NCI-H345 treated with DMSO at 0.1 percent for 48 hours (cell line): Measurements from ENCODE around the gene ELK4.

Source experiments
- DNase-seq: peaks from one replicate; lab custom pipeline; 2025; ENCODE audit not compliant: unreplicated experiment; lab: John Stamatoyannopoulos, UW

Gene ELK4

GRCh38 chr1:205598841-205599668, 32.8 kb downstream of the ELK4 start:
- no peak for DNase-seq

DNA sequence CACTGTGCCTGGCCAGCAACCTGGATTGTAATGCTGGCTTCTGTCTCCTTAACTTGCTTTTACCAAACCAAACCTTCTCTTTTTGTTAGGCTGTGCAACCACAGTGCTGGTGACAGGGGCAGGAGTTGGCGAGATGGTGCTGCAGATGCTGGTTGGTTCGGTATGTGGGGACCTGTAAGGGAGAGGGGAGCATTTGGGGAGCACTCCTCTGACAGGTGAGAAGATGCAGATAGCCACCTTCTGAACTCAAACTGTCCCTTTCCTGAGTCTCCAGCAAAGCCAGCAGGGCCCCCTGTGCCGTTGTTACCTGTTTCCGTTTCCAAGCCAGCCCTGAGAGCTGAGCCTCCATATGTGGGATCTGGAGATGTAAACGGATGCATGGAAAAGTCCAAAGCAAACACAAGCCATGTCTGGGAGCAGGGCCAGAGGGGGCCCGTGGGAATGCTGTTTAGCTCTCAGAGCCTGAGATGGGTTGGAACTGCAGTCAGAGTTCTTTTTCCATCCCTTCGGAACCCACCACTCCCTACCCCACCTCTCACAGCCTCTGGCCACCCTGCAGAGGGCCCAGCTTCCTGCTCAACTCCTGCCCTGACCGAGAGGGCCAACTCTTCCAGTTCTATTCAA, 34.0 kb downstream of the ELK4 start:
- no peak for DNase-seq

GRCh38 chr1:205596876-205597275, 34.9 kb downstream of the ELK4 start:
- DNase-seq: no peak

- no peak for DNase-seq
Observed at GRCh38 chr1:205595861-205596260, 36.0 kb downstream of the ELK4 start.

DNA sequence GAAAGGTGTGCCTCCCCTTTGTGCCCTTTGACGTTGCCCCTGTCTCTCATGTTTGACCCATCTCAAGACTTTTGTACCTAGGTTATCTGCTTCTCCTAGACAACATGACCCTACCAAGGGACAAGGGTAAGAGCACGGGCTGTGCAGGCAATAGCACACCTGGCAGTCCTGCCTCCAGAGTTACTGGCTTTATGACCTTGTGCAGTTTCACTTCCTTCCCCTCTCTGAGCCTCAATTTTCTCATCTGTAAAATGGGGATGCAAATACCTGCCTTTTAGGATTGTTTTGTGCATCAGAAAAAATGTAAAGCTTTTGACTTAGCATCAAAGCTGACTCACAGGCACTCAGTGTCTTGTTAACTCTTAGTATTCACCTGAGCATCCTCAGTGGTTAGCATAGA, 36.4 kb downstream of the ELK4 start:
- no peak for DNase-seq

DNA sequence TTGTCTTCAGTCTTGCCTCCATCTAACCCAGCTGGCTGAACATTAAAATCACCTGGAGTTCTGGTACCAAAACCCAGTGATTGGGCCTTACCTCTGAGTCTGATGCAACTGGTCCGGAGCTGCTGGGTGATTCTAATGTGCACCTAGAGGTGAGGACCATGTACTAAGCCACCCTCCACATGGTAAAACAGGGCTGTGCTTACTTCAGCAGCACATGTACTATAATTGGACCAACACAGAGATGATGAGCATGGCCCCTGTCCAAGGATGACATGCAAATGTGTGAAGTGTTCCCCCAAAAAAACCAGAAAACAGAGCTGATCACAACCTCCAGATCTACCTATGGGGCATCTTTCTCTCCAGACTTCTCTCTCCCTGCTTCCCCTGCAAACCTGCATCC, 37.0 kb downstream of the ELK4 start:
- DNase-seq: no peak

GRCh38 chr1:205593967-205594366, 37.8 kb downstream of the ELK4 start:
- no peak for DNase-seq

GRCh38 chr1:205593532-205593931, 38.3 kb downstream of the ELK4 start:
- no peak for DNase-seq

DNA sequence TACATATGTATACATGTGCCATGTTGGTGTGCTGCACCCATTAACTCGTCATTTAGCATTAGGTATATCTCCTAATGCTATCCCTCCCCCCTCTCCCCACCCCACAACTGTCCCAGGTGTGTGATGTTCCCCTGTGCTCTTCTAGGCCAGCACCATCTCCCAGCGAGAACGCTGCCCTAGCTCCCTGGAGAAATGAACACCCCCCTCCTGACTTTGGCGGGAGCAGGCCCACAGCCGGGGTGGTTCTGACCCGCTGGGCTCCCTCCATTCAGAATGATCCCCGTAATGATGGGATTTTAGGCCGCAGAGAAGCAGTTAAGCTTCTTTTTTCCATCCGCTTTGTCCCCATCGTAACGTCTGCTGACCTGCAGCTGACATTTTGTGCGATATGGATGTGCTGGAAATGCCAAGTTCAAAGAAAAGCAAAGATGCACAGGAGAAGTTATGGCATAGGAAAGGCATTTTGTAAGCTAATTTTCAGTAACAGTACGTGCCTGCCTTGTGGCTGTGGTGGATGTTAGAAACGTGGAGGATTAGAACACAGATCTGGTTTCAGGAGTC, 39.3 kb downstream of the ELK4 start:
- DNase-seq: no peak

GRCh38 chr1:205591522-205592351, 40.1 kb downstream of the ELK4 start:
- peak; percentile 78 for DNase-seq

DNA sequence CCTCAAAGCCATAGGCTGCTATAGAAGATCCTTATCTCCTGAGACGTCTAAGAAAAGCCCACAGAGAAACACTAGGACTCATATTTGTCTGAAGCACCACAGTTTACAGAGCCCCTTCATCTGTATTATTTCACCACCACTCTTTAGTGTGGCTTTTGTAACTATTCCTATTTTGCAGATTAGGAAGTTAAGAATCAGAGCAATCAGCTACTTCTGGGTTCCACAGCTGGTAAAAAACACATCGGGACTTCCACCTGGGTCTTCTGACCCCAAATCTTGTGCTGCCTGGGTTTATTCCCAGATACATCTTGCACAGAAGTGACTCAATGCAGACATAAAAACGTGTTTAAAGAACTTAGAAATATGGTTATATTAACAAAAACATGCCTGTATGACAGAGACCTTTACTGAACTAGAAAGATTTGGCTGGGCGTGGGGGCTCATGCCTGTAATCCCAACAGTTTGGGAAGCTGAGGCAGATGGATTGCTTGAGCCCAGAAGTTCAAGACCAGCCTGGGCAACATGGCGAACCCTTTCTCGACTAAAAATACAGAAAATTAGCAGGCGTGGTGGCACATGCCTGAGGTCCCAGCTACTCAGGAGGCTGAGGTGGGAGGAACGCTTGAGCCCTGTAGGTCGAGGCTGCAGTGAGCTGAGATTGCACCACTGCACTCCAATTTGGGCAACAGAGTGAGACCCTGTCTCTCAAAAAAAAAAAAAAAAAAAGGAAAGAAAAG, 40.9 kb downstream of the ELK4 start:
- no peak for DNase-seq

DNA sequence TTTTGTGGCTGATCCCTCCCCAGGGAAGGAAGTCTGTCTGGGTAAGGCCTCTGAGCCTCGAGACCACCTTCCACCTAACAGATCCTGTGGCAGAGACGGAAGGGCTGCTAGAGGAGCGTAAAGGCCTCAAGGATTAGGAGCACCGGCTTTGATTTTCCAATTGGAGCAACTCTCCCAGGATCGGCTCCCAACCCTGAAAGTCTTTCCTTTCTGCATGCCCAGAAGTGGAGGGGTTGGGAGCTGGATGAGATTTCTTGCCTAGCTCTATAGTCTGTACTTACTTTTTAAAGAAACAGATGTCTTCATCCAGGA, 41.4 kb downstream of the ELK4 start:
- DNase-seq: no peak

DNA sequence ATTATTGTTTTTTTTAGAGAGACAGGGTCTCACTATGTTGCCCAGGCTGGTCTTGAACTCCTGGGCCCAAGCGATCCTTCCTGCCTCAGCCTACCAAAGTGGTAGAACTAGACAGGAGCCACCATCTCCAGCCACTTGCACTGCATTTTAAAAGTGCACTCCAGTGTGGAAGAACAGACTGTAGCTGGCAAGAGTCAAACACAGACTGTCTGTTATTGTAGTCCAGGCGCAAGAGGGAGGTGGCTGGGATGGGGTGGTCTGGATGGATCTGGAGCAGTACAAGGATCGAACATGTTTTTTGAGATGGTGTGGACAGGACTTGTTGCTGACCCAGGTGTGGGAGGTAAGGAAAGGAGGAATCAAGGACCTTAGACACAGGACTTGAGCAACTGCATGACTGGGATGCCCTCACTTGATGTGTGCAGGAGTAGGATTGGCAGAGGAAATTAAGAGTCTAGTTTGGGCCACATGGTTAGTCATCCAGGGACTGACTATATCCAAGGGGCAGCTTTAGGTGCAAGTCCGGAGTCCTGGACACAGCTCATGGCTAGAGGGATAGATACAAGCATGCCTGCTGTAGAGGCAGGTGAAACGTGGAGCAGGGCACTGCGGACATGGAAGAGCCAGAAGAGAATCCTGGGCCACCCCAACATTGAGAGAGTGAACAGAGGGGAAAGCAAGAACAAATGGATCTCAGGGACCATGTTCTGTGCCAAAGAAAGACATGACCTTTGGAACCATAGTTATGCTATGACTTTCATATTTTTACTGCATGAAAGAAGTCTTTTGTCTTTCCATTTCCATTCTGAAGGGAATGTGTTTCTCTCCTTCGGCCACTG, 42.0 kb downstream of the ELK4 start:
- no peak for DNase-seq

DNA sequence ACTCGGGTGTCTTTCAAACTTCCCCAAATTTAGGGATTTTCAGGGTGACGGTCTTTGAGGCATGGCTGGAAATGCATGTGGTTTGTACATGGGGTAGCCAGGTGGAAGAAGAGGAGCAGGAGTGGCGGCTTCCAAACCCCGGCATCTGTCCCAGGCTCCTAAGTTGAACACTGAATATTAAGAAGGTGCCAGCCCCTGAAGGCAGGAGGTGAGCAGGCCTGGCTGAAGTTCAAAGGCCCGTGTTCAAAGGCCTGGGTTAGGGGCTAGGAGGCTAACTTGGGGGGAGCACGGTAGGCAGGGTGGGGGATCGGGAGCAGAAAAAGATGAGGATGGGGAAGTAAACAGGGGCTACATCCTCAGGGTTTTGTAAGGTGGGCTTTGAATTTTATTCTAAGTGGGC, 42.8 kb downstream of the ELK4 start:
- no peak for DNase-seq

DNA sequence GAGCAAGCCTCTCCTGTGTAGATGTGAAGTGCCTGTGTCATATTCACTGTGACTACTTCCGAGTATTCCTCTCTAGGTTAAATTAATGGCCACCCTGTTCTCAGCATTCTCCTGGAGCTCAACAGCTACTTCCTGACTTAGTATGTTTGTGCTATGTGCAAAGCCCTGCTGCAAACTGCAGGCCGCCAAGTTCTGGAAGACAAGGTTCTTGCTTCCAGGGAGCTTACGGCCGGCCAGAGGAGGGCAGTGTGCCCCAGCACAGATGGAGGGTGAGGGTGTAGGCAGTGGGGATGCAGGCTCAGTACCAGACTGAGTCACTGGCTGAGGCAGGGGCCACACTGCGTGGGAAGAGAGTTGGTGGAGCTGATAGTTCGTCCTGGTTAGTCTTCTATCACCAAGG, 43.2 kb downstream of the ELK4 start:
- DNase-seq: no peak

- DNase-seq: no peak
Observed at GRCh38 chr1:205587581-205587980, 44.2 kb downstream of the ELK4 start.

DNA sequence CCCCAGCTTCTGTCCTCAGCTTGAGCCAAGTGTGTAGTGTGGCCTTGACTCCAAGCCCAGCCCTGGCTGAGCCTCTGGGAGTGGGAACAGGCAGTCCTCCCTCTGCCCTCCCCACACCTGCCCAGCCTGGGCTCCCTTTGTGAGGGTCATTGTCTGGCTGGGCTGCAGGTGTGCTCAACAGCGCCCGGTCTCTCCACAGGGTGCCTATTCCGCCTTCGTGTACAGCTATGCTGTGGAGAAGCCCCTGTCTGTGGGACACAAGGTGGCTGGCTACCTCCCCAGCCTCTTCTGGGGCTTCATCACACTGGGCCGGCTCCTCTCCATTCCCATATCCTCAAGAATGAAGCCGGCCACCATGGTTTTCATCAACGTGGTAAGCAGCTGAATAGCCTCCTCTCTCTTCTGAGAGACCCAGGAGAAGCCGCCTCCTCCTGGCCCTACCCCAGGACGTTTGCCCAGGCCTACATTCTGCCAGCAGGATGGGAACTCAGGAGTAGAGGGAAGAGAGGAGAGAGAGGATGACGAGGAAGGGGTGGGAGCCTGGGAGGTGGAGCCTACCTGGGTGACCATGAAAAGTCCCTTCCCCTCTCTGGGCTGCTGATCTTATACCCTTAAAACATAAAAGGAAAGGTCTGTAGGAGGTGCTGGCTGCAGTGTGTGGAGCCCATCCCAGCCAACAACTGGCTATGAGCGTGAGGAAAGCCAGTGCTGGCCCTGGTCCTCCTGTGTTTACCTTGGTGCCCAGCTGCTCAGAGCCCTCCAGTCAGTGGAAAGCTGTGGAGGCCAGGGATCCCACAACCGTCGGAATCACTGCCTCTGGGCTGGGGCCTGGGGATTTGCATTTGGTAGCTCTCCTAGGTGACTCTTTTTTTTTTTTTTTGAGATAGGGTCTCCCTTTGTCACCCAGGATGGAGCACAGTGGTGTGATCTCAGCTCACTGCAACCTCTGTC, 45.7 kb downstream of the ELK4 start:
- DNase-seq: no peak

- no peak for DNase-seq
Observed at GRCh38 chr1:205585169-205585834, 46.5 kb downstream of the ELK4 start.
